ENCODE measurements around the gene LAG3.

LAG3 gene

GRCh38 chr12:6757028-6757690 lies 15.2 kb upstream of the LAG3 start:
- Histone ChIP-seq H3K4me2 (ENCODE audit: low read length) (no peak overlapping the region), H3K36me3 (ENCODE audit: insufficient read depth, low read length) (no peaks in the 10 kb centered on the region), H3K4me3 (ENCODE audit: low read length) (no peak overlapping the region), H3K4me1 (ENCODE audit: control insufficient read depth, insufficient read depth, low read length) (peaks cover 4% of the 10 kb centered on the region), H3K27me3 (ENCODE audit: control insufficient read depth, insufficient read depth, low read length) (no peaks in the 10 kb centered on the region), H3K9ac (ENCODE audit: low read depth, low read length) (no peak overlapping the region), H3K9me3 (replicated peaks; ENCODE audit: low read length) (no peaks in the 10 kb centered on the region)

GRCh38 chr12:6758506-6759095 lies 13.7 kb upstream of the LAG3 start:
- Histone ChIP-seq H3K4me3 (ENCODE audit: low read length) (no peak overlapping the region), H3K9me3 (replicated peaks; ENCODE audit: low read length) (no peaks in the 10 kb centered on the region), H3K27me3 (ENCODE audit: control insufficient read depth, insufficient read depth, low read length) (no peaks in the 10 kb centered on the region), H3K36me3 (ENCODE audit: insufficient read depth, low read length) (no peaks in the 10 kb centered on the region), H3K4me2 (ENCODE audit: low read length) (no peak overlapping the region), H3K9ac (ENCODE audit: low read depth, low read length) (no peak overlapping the region), H3K4me1 (ENCODE audit: control insufficient read depth, insufficient read depth, low read length) (peaks cover 10% of the 10 kb centered on the region)

GRCh38 chr12:6759741-6760140 lies 12.6 kb upstream of the LAG3 start:
- Histone ChIP-seq H3K36me3 (ENCODE audit: insufficient read depth, low read length) (no peaks in the 10 kb centered on the region), H3K27me3 (ENCODE audit: control insufficient read depth, insufficient read depth, low read length) (no peaks in the 10 kb centered on the region), H3K4me2 (ENCODE audit: low read length) (no peak overlapping the region), H3K4me1 (ENCODE audit: control insufficient read depth, insufficient read depth, low read length) (peaks cover 15% of the 10 kb centered on the region), H3K4me3 (ENCODE audit: low read length) (no peak overlapping the region), H3K9me3 (replicated peaks; ENCODE audit: low read length) (no peaks in the 10 kb centered on the region), H3K9ac (ENCODE audit: low read depth, low read length) (no peak overlapping the region)

DNA sequence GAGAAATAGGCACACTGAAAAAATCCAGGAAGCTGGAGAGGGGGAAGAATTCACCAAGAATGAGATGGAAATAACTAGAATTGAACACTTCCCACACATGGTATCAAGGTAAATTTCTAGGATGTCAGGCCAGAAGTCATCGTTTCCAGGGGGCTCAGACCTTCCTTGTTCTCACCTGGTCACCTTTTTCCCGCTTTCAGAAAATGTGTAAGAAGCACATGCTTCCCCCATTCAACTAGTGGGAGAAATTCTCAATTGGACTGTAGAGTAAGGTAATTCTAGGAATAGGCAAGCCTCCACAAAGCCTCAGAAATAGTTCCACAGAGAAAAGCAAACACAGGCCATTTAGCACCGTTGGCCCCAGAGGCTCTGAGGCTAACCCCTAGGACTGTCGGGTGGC lies 8.9 kb upstream of the LAG3 start:
- H3K36me3 ChIP-seq (ENCODE audit: insufficient read depth, low read length): no peaks in the 10 kb centered on the region
- H3K27me3 ChIP-seq (ENCODE audit: control insufficient read depth, insufficient read depth, low read length): no peaks in the 10 kb centered on the region
- H3K9me3 ChIP-seq (replicated peaks; ENCODE audit: low read length): no peaks in the 10 kb centered on the region
- H3K4me1 ChIP-seq (ENCODE audit: control insufficient read depth, insufficient read depth, low read length): peaks cover 32% of the 10 kb centered on the region
- H3K4me3 ChIP-seq (ENCODE audit: low read length): peak overlapping the region; percentile 44
- H3K4me2 ChIP-seq (ENCODE audit: low read length): peak overlapping the region; percentile 75
- H3K9ac ChIP-seq (ENCODE audit: low read depth, low read length): peak overlapping the region; percentile 39

DNA sequence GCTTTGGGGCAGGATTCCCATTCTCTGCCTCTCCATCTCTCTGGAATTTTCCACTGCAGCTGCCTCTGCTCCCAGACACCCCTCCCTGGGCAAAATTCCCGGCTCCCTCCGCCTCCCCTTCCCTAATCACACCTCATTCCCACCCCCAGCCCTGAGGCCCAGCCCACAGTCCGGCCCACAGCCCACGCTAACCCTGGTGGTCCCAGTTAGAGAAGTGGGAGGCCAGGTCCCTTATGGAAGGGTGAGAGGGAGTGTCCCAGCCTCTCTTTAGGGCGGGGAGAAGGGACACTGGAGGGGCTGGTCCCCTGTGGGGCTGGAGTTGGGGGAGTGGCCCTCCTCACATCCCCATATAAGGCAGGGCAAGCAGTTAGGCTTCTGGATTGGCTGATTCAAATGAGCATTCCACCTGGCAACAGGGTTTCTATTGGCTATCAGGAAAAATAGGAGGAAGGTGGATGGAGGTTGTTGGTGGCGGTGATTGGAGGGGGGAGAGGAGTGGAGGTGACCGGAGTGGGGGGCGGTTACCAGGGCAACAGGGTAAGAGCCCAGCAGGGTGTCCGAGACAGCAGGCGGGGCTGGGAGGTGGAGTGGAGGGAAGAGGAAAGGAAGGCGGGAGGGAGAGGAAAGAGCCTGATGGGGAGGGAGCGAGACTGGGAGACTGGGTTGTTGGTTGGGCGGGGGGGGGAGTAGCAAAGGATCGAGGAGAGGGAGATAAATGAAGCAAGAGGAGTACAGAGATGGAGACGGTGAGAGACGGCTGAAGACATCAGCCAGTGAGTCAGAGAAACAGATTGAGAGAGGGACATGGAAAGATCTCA lies 8.1 kb upstream of the LAG3 start:
- Histone ChIP-seq H3K27me3 (ENCODE audit: control insufficient read depth, insufficient read depth, low read length) (no peaks in the 10 kb centered on the region), H3K4me2 (ENCODE audit: low read length) (peak overlapping the region; percentile 93), H3K9ac (ENCODE audit: low read depth, low read length) (peak overlapping the region; percentile 39)

DNA sequence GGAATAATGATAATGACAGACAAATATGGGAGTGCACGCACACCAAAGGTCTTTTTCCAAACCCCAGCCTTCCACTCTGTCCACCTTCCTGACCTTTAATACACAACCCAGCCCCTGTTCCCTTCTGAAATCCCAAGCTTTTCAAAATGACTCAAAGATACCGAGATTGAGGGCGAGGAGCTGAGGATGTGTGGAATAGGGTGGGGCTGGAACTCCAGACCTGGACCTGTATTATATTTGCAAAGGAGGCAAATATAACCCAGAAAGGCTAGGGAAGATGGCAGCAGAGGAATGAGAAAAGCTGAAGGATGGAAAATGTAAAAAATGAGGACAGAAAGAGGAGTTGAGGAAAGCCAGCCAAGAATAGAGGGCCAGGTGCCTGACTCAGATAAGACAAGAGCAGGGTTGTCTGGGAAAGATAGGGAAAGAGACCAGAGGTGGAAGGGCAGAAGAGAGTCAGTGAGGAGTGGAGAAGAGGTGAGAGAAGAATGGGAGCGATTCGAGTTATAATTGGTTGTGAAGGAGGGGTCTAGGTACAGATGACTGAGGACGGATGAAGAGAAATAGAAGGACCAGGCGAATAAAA lies 7.2 kb upstream of the LAG3 start:
- H3K36me3 ChIP-seq (ENCODE audit: insufficient read depth, low read length): peaks cover 10% of the 10 kb centered on the region
- no peaks in the 10 kb centered on the region for H3K27me3 ChIP-seq (ENCODE audit: control insufficient read depth, insufficient read depth, low read length)
- peak overlapping the region; percentile 86 for H3K9ac ChIP-seq (ENCODE audit: low read depth, low read length)
- H3K4me3 ChIP-seq (ENCODE audit: low read length): peak overlapping the region; percentile 98
- H3K9me3 ChIP-seq (replicated peaks; ENCODE audit: low read length): no peaks in the 10 kb centered on the region
- H3K4me2 ChIP-seq (ENCODE audit: low read length): peak overlapping the region; percentile 93
- peaks cover 45% of the 10 kb centered on the region for H3K4me1 ChIP-seq (ENCODE audit: control insufficient read depth, insufficient read depth, low read length)

More for the DNA sequence above, 8.1 kb upstream of the LAG3 start:
- Histone ChIP-seq H3K4me1 (ENCODE audit: control insufficient read depth, insufficient read depth, low read length) (peaks cover 40% of the 10 kb centered on the region), H3K9me3 (replicated peaks; ENCODE audit: low read length) (no peaks in the 10 kb centered on the region), H3K36me3 (ENCODE audit: insufficient read depth, low read length) (peaks cover under 1% of the 10 kb centered on the region), H3K4me3 (ENCODE audit: low read length) (peak overlapping the region; percentile 98)

- peaks cover 45% of the 10 kb centered on the region for H3K4me1 ChIP-seq (ENCODE audit: control insufficient read depth, insufficient read depth, low read length)
- no peaks in the 10 kb centered on the region for H3K9me3 ChIP-seq (replicated peaks; ENCODE audit: low read length)
- peak within 1 kb of the TSS; percentile 98 for H3K4me3 ChIP-seq (ENCODE audit: low read length)
- peak within 1 kb of the TSS; percentile 86 for H3K9ac ChIP-seq (ENCODE audit: low read depth, low read length)
- H3K4me2 ChIP-seq (ENCODE audit: low read length): peak within 1 kb of the TSS; percentile 93
- H3K36me3 ChIP-seq (ENCODE audit: insufficient read depth, low read length): peaks cover 15% of the 10 kb centered on the region
- H3K27me3 ChIP-seq (ENCODE audit: control insufficient read depth, insufficient read depth, low read length): no peaks in the 10 kb centered on the region
Measured at GRCh38 chr12:6765634-6766581, 6.4 kb upstream of the LAG3 start, which contains the start of gene PTMS. PTMS (plus strand) TSS chr12:6766363; CDS start chr12:6766706, 343 bp downstream.

GRCh38 chr12:6766651-6767349 lies 5.5 kb upstream of the LAG3 start:
- H3K4me2 ChIP-seq (ENCODE audit: low read length): peak overlapping the region; percentile 93
- H3K36me3 ChIP-seq (ENCODE audit: insufficient read depth, low read length): peaks cover 24% of the 10 kb centered on the region
- no peaks in the 10 kb centered on the region for H3K27me3 ChIP-seq (ENCODE audit: control insufficient read depth, insufficient read depth, low read length)
- H3K4me1 ChIP-seq (ENCODE audit: control insufficient read depth, insufficient read depth, low read length): peaks cover 45% of the 10 kb centered on the region
- peak overlapping the region; percentile 98 for H3K4me3 ChIP-seq (ENCODE audit: low read length)
- peak overlapping the region; percentile 86 for H3K9ac ChIP-seq (ENCODE audit: low read depth, low read length)
- no peaks in the 10 kb centered on the region for H3K9me3 ChIP-seq (replicated peaks; ENCODE audit: low read length)

GRCh38 chr12:6767353-6768319 lies 4.7 kb upstream of the LAG3 start:
- H3K9ac ChIP-seq (ENCODE audit: low read depth, low read length): peak overlapping the region; percentile 86
- no peaks in the 10 kb centered on the region for H3K27me3 ChIP-seq (ENCODE audit: control insufficient read depth, insufficient read depth, low read length)
- peaks cover 45% of the 10 kb centered on the region for H3K4me1 ChIP-seq (ENCODE audit: control insufficient read depth, insufficient read depth, low read length)
- H3K4me2 ChIP-seq (ENCODE audit: low read length): peak overlapping the region; percentile 93
- H3K4me3 ChIP-seq (ENCODE audit: low read length): peak overlapping the region; percentile 98
- no peaks in the 10 kb centered on the region for H3K9me3 ChIP-seq (replicated peaks; ENCODE audit: low read length)
- peaks cover 25% of the 10 kb centered on the region for H3K36me3 ChIP-seq (ENCODE audit: insufficient read depth, low read length)
